Stimulated activated CD8-positive, alpha-beta memory T cell treated with anti-CD3 and anti-CD28 coated beads, Interleukin-12 subunit alpha, Interleukin-12 subunit beta, amount 100 ng/mL, for 4 hours (primary cell): ENCODE results near the gene ADGRL3.
"Not testable (repeated sequence)": the region's sequence is repeated elsewhere in the genome, so short reads cannot be mapped to it uniquely, and the experiment has no call there.

Experiments
- DNase-seq: peaks from one replicate; pipeline ENCODE4 v3.0.0-alpha.2; 2020; ENCODE audit warnings: low read depth

Gene ADGRL3

GRCh38 chr4:61350932-61351331 lies 150.8 kb downstream of the ADGRL3 start:
- no peak for DNase-seq

GRCh38 chr4:61356696-61357095 lies 156.6 kb downstream of the ADGRL3 start:
- DNase-seq, result no peak

- DNase-seq, result no peak
Observed at GRCh38 chr4:61359301-61359700, 159.2 kb downstream of the ADGRL3 start.

- DNase-seq, result not testable (repeated sequence)
Observed at GRCh38 chr4:61372817-61373216, 172.7 kb downstream of the ADGRL3 start.

GRCh38 chr4:61373901-61374440 lies 173.8 kb downstream of the ADGRL3 start:
- no peak for DNase-seq

- no peak for DNase-seq
Observed at GRCh38 chr4:61374447-61374891, 174.3 kb downstream of the ADGRL3 start.

DNA sequence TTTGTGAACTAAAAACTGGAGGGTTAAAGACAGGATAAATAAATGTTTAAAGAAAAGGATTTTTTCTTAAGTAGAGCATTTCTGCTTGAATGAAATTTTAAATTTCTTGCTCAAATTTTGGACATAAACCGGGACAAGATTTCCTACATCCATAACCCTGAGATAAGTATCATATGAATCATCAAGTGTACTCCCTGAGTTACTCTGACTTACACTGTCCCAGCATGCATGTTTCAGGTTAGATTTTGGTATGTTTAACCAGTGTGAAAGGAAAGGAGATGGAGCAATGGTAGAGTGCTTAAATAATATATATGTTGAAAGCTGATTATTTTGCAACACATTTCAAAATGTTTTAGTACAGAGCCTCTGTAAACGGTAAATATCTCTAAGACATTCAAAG lies 175.2 kb downstream of the ADGRL3 start:
- no peak for DNase-seq

DNA sequence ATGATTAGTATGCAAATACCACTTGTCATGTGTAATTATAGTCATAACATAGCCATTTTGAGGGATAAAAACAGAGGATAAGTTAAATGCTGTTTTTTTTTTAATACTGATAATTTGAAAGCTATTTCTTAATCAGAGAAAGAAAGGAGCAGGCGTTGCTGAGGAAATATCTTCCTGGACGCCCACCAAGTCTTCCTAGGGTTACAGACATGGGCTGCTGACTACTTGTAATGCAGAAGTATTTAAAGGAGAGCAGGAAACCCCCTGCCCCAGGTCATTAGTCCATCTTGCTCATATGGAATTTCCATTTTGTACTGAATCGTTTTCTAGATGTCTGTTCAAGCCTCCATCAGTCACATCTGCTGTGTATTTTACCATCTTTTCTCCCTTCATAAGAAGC lies 176.2 kb downstream of the ADGRL3 start:
- DNase-seq, result no peak

DNA sequence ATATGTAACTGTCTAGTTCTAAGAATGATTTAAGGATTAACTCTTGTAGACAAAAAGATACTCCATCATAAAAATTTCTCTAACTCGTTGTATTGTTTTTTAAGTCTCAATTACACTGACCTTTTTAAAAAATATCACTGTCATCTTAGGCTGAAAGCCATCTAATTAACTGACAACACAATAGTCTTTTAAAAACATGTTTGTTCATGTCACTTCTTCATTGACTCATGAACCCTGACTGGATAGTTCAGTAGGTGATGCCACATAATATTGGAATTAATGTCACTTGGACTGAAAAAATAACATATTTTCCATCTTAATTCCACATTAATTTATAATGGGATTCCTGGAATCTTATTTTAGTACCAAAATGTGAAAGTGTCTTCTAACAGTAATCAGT lies 179.3 kb downstream of the ADGRL3 start:
- DNase-seq, result no peak

- no peak for DNase-seq
Observed at GRCh38 chr4:61380865-61381264, 180.7 kb downstream of the ADGRL3 start.

GRCh38 chr4:61385256-61385655 lies 185.1 kb downstream of the ADGRL3 start:
- DNase-seq, result no peak

DNA sequence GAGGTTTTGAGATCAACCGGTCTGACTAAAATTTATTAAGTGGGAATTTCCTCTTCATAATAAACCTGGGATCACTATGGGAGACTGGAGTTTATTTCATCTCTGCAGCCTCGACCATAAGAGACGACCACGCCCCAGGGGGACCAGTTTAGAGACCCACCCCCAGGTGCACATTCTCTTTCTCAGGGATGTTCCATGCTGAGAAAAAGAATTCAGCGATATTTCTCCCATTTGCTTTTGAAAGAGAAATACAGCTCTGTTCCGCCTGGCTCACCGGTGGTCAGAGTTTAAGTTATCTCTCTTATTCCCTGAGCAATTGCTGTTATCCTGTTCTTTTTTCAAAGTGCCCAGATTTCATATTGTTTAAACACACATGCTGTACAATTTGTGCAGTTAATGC lies 187.2 kb downstream of the ADGRL3 start:
- not testable (repeated sequence) for DNase-seq

DNA sequence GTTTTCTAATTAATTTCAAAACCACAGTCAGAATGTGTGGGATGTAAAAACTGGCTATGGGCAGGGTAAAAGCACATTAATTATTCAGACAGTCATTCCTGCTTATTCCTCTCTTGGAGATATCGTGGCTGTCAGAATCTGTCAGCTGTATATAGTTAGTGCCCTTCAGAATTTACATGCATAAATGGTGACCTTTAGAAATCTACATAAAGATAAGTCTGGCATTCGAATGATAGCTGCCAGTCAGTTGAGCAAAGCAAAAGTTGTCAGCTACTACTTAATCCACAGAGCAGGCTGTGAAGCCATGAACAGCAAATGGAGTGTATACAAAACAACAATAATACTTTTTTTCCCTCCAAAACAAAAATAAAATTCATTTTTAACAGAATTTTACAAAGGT lies 189.5 kb downstream of the ADGRL3 start:
- DNase-seq, result no peak

- DNase-seq, result no peak
Observed at GRCh38 chr4:61395754-61396153, 195.6 kb downstream of the ADGRL3 start.

DNA sequence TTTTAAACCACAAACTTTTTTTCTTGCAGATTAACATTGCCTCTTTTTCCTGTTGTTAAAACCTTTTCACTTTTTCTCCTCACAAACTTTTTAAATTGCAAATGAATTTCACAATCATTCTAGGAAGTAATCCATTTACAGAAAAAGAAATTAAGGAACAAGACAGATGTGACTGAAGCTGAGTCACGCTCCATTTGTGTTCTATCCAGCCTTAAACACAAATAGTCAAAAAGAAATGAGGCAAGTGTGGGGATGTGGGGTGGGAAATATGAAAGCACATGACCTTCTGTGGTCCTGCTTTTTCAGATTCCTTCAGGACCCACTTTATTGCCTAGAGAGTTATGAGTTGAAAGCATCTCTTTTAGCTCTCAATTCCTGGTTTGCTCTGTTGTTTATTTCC lies 197.0 kb downstream of the ADGRL3 start:
- DNase-seq, result no peak

- no peak for DNase-seq
Observed at GRCh38 chr4:61400439-61401038, 200.4 kb downstream of the ADGRL3 start.

DNA sequence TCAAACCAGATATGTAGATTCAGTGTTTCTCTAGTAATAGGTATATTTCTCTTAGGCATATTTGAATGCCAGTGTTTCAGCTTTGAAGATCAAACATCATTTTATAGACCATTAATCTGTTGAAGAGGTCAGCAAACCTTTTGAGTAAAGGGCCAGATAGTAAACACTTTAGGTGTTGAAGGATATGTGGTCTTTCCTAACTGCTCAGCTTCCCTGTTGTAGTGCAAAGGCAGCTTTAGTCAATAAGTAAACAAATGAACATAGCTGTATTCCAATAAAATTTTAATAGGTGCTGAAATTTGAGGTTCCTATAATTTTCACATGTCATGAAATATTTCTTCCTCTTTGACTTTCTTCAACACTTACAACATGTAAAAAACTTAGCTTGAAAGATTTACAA lies 201.6 kb downstream of the ADGRL3 start:
- DNase-seq, result no peak

DNA sequence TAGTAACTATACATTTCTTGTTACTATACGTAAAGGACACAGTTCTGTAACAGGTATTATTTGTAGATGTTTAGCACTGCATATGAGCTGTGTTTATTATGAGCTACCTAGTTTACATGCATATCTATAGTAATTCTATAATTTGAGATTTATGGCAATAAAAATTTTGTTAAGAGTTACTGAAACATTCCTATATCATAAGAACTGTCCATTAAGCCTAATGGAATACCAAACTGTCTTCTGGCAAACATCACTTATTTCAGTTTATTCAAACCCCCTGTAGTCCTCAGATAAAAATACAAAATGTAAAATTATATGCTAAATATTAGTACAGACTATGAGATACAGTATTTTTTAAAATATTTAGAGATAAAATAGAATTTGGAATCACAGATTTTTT lies 205.2 kb downstream of the ADGRL3 start:
- no peak for DNase-seq

DNA sequence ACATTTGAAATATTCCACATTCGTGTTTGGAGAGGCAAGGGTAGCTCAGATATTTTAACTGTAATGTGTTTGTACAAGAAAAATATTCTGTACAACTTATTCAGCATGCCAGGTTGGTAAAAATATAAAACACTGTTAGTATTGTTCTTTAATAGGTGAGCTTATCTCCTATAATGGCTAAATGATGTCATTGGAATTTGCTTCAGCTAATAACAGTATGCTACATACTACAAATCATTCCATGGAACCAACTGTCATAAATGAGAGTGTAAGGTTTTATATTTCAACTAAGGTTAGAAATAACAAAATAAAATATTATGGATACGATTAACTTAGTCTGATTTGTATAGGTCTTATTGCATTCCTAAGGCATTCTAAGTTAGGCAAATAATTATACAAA lies 206.6 kb downstream of the ADGRL3 start:
- no peak for DNase-seq

DNA sequence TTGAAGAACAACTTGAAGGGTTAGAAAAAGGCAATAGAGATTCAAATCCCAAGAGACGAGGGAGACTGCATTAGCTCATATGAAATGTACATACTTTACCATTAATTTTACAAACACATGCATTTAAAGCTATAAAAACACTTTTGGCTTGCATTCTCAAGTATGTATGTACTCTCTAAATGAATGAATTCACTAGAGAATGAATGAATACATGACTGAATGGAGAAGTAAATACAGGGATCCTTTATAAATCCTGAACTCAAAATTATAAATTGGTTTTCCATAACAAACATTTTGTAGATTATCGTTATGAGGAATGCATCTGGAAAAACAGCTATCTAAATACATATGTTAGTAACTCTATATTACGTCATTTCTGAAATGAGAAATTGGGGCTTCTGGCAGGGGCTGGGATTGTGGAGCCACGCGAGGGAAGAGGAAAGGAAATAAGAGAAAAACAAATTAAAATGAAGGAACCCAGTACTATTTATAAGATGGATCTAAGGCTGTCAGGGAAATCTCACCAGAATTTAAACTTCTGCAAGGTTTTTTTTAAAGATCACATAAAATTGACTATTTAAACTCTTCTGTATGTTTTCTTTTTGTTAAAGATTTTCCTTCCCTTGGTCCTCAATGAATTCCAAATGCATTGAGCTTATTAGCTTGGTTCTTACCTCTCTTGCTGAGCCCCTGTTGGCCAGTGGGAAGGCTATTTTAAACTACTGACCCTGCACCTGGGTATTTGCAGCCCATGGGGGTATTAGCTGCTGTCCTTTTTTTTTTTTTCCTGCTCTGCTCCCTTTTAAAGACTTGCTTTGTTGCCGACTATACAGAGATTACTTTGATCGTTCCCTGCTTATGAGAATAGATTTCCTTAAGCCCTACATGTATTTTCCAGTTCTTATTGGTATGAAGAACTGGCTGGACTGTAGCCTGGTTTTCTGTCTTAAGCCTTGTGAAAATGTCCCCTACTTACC lies 207.8 kb downstream of the ADGRL3 start:
- DNase-seq, result no peak

GRCh38 chr4:61408861-61409260 lies 208.7 kb downstream of the ADGRL3 start:
- DNase-seq, result no peak

DNA sequence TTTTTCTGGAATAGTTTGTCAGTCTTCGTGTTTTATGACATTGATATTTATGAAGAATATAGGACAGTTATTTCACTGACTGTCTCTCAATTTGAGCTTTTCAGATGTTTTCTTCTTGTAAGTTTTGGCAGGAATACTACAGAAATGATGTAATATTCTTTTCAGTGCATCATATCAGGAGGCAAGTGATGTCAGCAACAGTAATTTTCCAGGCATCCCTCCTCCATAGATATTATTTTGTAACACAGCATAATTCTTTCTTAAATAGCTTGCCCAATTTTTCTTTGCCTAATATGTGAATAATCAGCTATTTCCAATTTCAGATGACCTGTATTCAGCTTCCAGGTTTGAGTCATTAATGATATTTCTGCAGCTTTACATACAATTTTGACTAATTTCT lies 211.1 kb downstream of the ADGRL3 start:
- no peak for DNase-seq

DNA sequence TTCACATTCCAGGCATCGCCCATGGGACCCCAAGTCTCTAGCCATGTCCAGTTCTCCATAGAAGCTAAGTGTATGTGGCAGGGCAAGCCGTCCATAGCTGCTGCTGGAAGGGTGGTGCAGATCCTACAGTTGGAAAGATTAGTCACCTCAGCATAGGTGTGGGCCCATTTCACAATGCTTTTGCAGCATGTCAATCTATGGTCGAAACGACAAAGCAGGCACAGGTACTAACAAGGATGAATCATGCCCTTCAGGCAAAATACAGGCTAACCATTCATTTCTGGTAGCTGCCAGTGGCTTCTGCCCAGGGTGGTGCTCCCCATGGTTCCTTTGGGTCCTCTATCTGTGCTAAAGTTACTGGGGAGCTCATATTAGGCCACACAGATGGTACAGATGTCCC lies 225.2 kb downstream of the ADGRL3 start:
- DNase-seq, result no peak
